Esophagus (tissue), 2 donors: Measurements from ENCODE around the gene KLF16. TPM values are rescaled to one million over a fixed set of nuclear protein-coding genes. Genes with fewer than 3 reads are reported as not detected.

Source experiments
- H3K27ac ChIP-seq, 2 donors: one replicate each; pipeline ENCODE4 v1.5.1; 2013; ENCODE audit warnings: low read depth in 2 of 2, mild to moderate bottlenecking in 2 of 2, inconsistent platforms in 1 of 2, low read length in 1 of 2, moderate library complexity in 1 of 2
- H3K27me3 ChIP-seq, 2 donors: one replicate each; pipeline ENCODE4 v1.6.1; 2013; ENCODE audit warnings: low read length in 2 of 2, control low read depth in 1 of 2, mild to moderate bottlenecking in 1 of 2; ENCODE audit not compliant: insufficient read depth in 2 of 2, control insufficient read depth in 1 of 2
- H3K36me3 ChIP-seq, 2 donors: one replicate each; pipeline ENCODE4 v1.6.1; 2013; ENCODE audit warnings: low read length in 1 of 2; ENCODE audit not compliant: control insufficient read depth in 2 of 2, insufficient read depth in 2 of 2
- H3K4me1 ChIP-seq, 2 donors: one replicate each; pipeline ENCODE4 v1.6.1; 2013; ENCODE audit warnings: low read length in 1 of 2; ENCODE audit not compliant: control insufficient read depth in 2 of 2, insufficient read depth in 2 of 2
- H3K4me3 ChIP-seq, 2 donors: one replicate each; pipeline ENCODE4 v1.5.1; 2013; ENCODE audit warnings: low read length in 2 of 2, mild to moderate bottlenecking in 2 of 2, low read depth in 1 of 2, moderate library complexity in 1 of 2
- H3K9me3 ChIP-seq, 2 donors: one replicate each; pipeline ENCODE4 v1.6.1; 2013; ENCODE audit warnings: mild to moderate bottlenecking in 2 of 2, low read depth in 1 of 2, low read length in 1 of 2, moderate library complexity in 1 of 2; ENCODE audit not compliant: control insufficient read depth in 2 of 2, insufficient read depth in 1 of 2
- WGBS, 2 donors: extraction: QIAGEN DNeasy Blood & Tissue Kit; methylation state at CpG; one replicate each; pipeline ENCODE4 v1.1.7; 2013; 5-methylcytosine and 5-hydroxymethylcytosine counted together
- polyA plus RNA-seq, 2 donors: library from polyadenylated mRNA; stranded (reverse); fragments of 200-250 nt; gene quantifications; one replicate each; pipeline ENCODE4 v1.2.3, GENCODE V29; 2013
- donor health status: healthy with polysubstance abuse.
- donor health status: Bipolar disorder and iron deficiency.

Gene KLF16
- polyA plus RNA-seq, 2 donors = 9.3 to 13.5 TPM

- Histone ChIP-seq H3K9me3 (no peaks in the 10 kb centered on the region), H3K36me3 (peaks cover 25 to 74% of the 10 kb centered on the region in 2 donors), H3K27me3 (no peaks in the 10 kb centered on the region), H3K4me3 (no peak overlapping the region), H3K27ac (no peak overlapping the region), H3K4me1 (no peaks in the 10 kb centered on the region)
- 88 to 91% methylated on average over 43 of the region's 43 CpGs for WGBS, 2 donors
Observed at GRCh38 chr19:1819341-1820255, 43.8 kb downstream of the KLF16 start.

GRCh38 chr19:1818549-1819195, 44.7 kb downstream of the KLF16 start:
- Histone ChIP-seq H3K4me1 (no peaks in the 10 kb centered on the region), H3K27me3 (no peaks in the 10 kb centered on the region), H3K4me3 (no peak overlapping the region), H3K27ac (no peak overlapping the region), H3K9me3 (no peaks in the 10 kb centered on the region), H3K36me3 (peaks cover 25 to 70% of the 10 kb centered on the region in 2 donors)
- 85 to 90% methylated on average over 33 of the region's 33 CpGs for WGBS, 2 donors

- Histone ChIP-seq H3K4me1 (peaks cover 3 to 5% of the 10 kb centered on the region in 2 donors), H3K4me3 (no peak overlapping the region), H3K36me3 (peaks cover 17 to 61% of the 10 kb centered on the region in 2 donors), H3K27me3 (no peaks in the 10 kb centered on the region), H3K27ac (no peak overlapping the region), H3K9me3 (no peaks in the 10 kb centered on the region)
- WGBS, 2 donors = 87 to 91% methylated on average over 24 to 25 of the region's 25 CpGs
Observed at GRCh38 chr19:1817553-1818179, 45.7 kb downstream of the KLF16 start.

- Histone ChIP-seq H3K27ac (no peak overlapping the region), H3K9me3 (no peaks in the 10 kb centered on the region), H3K4me1 (peaks cover 3 to 5% of the 10 kb centered on the region in 2 donors), H3K36me3 (peaks cover 17 to 53% of the 10 kb centered on the region in 2 donors), H3K27me3 (no peaks in the 10 kb centered on the region), H3K4me3 (no peak overlapping the region)
- WGBS, 2 donors = 91% methylated on average over 32 to 36 of the region's 36 CpGs
Observed at GRCh38 chr19:1816530-1817298, 46.7 kb downstream of the KLF16 start.

- Histone ChIP-seq H3K4me1 (peaks cover 3 to 8% of the 10 kb centered on the region in 2 donors), H3K4me3 (no peak overlapping the region), H3K9me3 (no peaks in the 10 kb centered on the region), H3K36me3 (peaks cover 17 to 47% of the 10 kb centered on the region in 2 donors), H3K27me3 (no peaks in the 10 kb centered on the region), H3K27ac (no peak overlapping the region)
- WGBS, 2 donors = 89 to 91% methylated on average over 57 to 61 of the region's 61 CpGs
Observed at GRCh38 chr19:1815605-1816529, 47.5 kb downstream of the KLF16 start.

GRCh38 chr19:1814833-1815604, 48.4 kb downstream of the KLF16 start:
- 83 to 86% methylated on average over 25 to 26 of the region's 26 CpGs for whole genome bisulfite sequencing, 2 donors
- no peaks in the 10 kb centered on the region for H3K27me3 ChIP-seq
- peaks cover 17 to 43% of the 10 kb centered on the region in 2 donors for H3K36me3 ChIP-seq
- H3K27ac ChIP-seq = no peak overlapping the region
- H3K4me1 ChIP-seq = peaks cover 3 to 9% of the 10 kb centered on the region in 2 donors
- H3K9me3 ChIP-seq = no peaks in the 10 kb centered on the region
- no peak overlapping the region for H3K4me3 ChIP-seq

- WGBS, 2 donors = 79 to 85% methylated on average over 10 of the region's 10 CpGs
- peaks cover 14 to 37% of the 10 kb centered on the region in 2 donors for H3K36me3 ChIP-seq
- H3K9me3 ChIP-seq = no peaks in the 10 kb centered on the region
- H3K27me3 ChIP-seq = no peaks in the 10 kb centered on the region
- peaks cover 6 to 9% of the 10 kb centered on the region in 2 donors for H3K4me1 ChIP-seq
- H3K4me3 ChIP-seq = no peak overlapping the region
- no peak overlapping the region for H3K27ac ChIP-seq
Observed at GRCh38 chr19:1814391-1814790, 49.0 kb downstream of the KLF16 start.
